ENCODE data around the gene LEMD2. TPM values are rescaled to one million over a fixed set of nuclear protein-coding genes. Genes with fewer than 3 reads are reported as not detected.

LEMD2 gene
- total RNA-seq, 1 donor from 2014 or later: 23.2 TPM

DNA sequence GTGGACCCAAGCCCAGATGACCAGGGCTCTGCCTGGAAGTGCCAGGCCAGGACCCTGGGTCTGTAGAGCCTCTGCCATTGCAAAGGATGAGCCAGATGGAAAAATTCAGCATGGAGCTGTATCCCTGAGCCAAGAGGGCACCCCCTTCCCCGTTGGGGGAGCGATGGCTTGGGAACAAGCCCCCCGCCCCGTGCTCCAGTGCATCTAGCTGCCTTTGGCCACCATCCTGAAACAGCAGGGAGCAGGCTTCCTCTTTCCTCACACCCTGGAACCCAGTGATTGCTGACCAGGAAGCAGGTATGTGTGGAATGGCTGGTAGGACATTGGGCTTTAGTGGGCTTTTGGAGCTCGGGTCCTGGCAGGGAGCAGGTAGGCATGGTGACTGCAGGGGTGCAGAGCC is 12.7 kb upstream of the LEMD2 start:
- ATAC-seq (no peak), DNase-seq (ENCODE audit: missing footprints) (no peak)
- intact Hi-C loops (cut with DNase I): no loop called here

DNA sequence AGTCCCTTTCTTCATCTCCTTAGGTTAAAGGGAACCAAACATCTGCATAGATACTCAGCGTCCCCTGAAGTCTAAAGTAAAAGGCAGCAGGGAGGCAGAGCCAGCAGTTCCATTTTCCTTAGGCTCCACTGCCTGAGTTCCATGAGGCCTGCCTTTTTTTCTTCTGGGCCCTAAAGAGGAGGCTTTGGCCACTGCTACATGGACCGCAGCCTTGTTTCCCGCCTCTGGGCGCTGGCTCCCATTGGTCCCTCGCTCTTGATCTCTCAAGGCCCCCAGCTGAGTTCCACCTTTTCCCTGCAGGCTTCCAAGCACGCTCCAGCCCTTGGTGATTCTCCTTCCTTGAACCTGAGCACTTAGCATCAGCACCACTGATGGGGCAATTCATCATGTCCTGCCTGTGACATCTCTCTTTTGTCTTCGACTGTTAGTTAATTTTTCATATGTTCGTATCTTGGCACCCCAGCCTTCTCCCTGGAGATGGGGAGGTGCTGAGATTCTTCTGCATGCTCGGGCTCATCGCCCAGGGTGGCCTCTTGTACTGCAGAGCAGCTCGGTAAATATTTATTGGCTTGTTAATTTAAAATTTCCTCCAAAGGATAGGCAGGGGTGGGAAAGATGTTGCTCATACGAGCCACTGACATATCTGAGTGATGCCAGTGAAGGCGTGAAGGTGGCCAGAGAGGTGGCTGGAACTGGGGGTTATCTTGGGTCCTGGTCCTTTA is 11.5 kb upstream of the LEMD2 start:
- ATAC-seq (no peak), DNase-seq (ENCODE audit: missing footprints) (no peak)
- intact Hi-C loops (cut with DNase I): no loop called here

DNA sequence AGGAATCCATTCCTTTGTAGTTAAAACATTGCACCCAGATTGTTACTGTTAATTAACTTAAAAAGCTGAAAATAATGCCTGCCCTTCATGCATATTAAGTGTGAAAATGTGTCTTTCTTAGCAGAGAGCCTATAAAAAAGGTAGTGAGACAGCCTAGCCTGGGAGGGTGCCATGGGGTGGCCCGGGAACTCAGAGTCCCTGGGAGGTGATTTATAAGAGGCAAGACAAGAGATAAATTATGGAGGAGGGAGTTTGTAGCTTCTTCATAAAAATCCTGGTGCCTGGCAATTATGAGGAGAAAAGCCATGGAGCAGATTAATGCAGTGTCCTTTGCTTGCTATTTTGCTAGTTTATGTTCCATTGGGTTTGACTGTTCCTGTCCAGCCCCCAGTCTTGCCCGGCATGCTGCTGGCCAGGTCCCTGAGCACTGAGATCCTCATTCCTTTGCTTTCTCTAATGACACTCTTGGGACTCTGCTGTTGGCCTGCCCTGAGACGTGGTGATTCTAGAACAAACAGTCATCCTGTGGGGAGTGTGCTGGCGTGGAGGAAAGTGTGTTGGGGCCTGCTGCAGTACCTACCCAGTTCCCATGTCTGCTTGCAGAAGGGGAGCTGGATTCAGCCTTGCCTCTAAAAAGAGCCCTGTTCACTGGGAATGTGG is 10.7 kb upstream of the LEMD2 start:
- intact Hi-C loops (cut with DNase I): no loop called here
- DNase-seq (ENCODE audit: missing footprints) (no peak), ATAC-seq (no peak)

DNA sequence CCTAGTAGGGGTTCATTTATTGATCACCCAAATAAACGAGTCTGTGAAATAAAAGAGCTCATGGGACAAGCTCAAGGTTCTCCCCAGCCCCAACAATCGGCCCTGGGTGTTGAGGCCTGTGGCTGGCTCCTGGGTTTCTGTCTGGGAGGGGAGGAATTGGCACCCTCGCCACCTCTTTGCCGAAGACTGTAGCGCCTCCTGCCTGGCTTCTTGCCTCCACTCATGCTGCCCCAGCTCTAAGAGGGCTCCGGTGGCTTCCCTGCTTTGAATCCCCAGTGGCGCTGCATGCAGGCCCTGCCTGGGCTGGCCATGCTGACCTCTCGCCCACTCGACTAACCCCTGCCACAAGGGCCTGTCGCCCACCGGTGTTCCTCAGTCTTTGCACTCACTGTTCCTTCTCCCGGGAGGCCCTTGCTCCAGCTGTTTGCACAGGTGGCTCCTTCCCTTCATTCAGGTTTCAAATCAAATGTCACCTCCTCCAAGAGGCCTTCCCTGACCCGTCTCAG is 9.5 kb upstream of the LEMD2 start:
- no peak for DNase-seq (ENCODE audit: missing footprints)
- intact Hi-C loops (cut with DNase I): no loop called here
- ATAC-seq: no peak

DNA sequence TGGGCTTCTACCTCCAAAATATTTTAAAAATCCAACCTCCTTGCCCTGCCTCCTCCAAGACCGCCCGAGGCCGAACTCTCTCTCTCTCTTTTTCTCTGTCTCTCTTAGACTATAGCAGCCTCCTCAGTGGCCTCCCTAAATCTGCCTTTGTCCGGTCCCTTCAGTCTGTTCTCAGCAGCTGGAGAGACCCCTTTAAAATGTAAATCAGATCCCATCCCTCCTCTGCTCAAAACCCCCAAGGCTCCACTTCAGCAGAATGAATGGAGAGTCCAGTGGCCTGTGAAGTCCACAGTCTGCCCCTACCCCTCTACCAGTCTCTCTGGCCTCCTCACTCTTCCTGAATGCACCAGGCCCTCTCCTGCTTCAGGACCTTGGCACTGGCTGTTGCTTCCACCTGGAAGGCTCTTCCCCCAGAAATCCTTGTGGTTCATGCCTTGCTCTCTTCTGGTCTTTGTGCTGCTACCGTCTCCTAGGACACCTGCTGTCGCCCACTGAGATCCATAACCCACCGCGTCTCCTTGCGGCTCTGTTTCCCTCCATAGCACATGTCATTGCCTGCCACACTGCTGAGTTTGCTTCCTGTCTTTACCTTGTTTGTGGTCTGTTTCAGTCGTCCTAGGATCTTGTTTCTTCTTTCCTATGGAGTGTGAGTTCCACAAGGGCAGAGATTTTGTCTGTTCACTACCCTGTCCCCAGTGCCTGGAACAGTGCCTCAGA is 8.9 kb upstream of the LEMD2 start:
- intact Hi-C loops (cut with DNase I): no loop called here
- no peak for ATAC-seq
- no peak for DNase-seq (ENCODE audit: missing footprints)

DNA sequence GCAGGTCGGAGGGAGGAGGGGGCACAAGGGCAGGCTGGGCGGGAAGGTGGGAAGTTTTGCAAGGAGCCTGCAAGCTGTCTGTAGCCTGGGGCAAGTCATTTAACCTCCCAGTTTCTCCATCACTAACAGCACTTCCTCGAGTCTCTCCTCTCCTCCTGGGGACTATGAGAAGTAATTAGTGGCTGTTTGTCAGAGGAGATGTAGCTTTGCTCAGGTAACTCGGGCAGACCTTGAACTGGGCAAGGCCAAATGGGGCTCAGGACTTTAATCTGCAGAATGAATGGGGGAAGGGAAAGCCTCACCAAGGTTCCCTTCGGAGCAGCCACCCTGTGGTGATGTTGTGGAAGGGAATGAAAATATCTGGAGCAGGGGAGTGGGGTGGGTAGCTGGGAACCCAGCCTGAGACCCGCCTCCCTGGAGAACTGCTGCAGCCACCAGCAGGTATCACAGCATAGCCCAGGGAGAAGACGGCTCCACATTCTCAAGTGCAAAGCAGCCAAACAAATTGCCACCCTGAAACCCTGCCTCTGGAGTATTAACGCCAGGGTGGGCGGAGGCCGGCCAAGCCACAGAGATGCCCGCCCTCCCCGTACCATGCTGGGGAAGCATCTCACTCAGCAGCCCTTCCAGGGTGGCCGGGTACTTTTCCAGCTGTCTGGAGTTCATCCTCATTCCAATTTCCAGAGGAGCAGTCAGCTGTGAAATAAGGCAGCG is 6.1 kb upstream of the LEMD2 start:
- no peak for ATAC-seq

DNA sequence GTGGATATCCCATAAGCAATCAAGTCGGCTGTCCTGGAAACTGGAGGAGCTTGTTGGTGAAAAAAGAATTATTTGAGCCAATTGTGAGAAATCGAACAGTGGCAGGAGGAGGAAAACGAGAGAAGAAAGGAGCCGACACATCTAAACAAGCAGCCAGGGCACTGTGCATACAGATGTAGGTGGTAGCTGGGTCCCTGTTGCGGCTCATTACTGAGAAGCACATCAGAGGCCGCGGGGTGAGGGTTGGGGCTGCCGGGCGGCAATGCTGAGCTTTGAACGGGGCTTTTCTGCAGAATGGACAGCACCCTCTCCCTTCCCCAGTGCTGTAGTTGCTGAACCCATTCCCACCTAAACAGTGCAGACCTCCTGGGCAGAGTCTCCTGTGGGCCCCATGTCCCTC is 4.1 kb upstream of the LEMD2 start:
- DNase-seq (ENCODE audit: missing footprints): no peak
- no peak for ATAC-seq
- intact Hi-C loops (cut with DNase I): no loop called here

More for the DNA sequence above, 6.1 kb upstream of the LEMD2 start:
- DNase-seq (ENCODE audit: missing footprints): no peak
- intact Hi-C loops (cut with DNase I): no loop called here

DNA sequence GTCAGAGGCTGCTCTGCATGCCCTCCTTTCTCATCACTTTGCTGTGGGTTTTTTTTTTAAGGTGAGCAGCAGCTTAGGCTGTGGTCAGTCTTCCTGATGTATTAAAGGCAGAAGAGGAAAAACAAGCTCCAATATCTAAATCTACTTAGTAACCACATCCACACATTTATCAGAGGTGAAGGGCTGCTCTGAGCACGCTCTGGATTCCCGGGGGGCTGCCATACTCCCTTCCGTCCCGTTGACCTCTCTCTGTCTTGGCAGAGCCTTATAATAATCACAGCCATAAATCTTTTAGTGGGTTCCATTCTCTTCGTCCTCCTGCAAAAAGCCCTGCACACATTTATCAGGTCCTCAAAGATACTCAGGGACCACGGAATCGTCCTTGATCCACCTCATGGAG is 2.7 kb upstream of the LEMD2 start:
- intact Hi-C loops (cut with DNase I): no loop called here
- DNase-seq (ENCODE audit: missing footprints) (no peak), ATAC-seq (no peak)

DNA sequence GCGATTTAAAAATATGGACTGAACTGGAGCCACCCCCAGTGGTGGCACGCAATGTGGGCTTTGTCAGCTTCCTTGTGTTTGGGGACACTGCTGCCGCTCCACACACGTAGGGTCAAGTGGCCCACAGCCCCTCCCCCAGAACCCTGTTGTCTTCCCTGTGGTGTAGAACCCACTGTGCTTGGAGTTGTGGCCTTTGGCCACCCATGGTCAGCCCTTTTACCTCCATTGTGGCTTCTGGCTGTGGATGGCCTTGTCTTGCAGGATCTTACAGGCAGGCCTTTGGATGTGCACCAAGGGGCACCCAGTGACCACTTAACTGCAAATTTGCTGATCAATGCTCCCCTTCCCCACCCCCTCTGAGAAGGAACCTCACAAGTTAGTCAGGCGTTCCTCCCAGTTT is 2.0 kb upstream of the LEMD2 start:
- ATAC-seq: no peak
- DNase-seq (ENCODE audit: missing footprints): no peak
- intact Hi-C loops (cut with DNase I): no loop called here

DNA sequence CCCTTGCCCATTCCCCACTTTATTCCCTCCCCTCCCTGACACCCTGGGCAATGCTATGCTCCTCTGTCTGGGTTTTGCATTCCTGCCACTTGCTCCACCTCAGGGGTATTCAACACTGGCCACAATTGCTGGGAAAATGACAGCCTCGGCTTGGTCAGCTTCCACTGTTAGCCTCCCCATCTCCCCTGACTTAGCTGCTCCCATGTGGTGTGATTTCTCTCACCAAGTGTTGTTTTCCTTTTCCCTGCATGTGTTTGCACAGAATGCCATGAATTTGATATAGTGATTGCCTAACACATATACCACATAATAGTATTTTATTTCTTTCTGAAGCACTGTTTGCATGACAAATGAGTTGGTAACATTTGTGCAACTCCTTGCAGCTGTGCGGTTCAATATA is 1.4 kb upstream of the LEMD2 start:
- no peak for ATAC-seq
- DNase-seq (ENCODE audit: missing footprints): no peak
- intact Hi-C loops (cut with DNase I): no loop called here

DNA sequence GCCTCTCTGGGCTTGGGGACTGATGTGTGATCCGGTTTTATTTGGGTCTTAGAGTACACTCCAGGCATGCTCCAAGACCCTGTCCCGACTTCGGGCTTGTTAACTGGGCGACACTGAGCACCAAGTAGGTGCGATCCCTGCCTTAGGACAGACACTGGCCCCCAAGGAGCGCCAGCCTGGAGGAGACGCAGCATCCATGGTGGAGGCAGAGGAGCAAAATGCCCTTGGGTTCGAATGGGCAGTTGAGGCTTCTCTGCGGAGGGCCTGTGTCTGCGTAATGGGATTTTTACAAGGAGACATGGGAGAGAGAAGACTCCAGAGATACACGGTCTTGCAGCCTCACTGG is 593 bp upstream of the LEMD2 start:
- no peak for ATAC-seq
- no peak for DNase-seq (ENCODE audit: missing footprints)
- intact Hi-C loops (cut with DNase I): loop anchor here (2.0 kb wide), 1 partner anchor 97 kb away; no protein-coding TSS in a partner anchor

DNA sequence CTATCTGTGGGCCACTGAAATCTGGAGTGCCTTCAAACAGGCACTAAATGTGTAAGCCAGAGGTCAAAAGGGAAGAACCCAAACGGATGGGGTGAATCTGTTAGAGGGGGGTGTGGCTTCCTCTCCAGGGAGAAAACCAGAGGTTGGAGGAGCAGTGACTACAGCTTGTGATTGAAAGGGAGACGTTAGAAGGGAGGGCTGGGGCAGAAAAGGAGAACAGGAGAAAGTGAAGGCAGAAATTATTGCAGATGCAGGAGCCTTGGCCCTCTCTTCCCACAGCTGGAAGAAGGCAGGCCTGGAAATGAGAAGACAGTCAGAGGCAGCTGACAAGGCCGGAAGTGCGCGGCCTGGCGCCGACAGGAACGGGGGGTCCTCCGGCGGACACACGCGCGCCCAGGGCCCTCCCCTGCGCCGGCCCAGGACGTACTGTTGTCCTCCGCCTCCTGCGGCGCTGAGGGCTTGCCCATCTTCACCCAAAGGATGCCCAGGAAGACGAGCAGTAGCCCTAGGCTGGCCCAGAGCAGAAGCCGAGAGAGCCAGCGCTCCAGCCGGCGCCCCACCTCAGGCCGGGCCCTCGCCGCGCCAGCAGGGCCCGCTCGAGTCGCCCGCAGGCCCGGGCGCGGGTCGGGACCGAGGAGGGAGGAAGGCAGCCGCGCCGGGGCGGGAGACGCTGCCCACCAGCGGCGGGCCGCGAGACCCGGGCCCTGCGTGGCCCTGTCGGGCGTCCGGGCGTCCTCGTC is 806 bp downstream of the LEMD2 start:
- peak; percentile 64 for ATAC-seq
- peak; percentile 88 for DNase-seq (ENCODE audit: missing footprints)
- intact Hi-C loops (cut with DNase I): loop anchor here (2.0 kb wide), 1 partner anchor 99 kb away; no protein-coding TSS in a partner anchor

DNA sequence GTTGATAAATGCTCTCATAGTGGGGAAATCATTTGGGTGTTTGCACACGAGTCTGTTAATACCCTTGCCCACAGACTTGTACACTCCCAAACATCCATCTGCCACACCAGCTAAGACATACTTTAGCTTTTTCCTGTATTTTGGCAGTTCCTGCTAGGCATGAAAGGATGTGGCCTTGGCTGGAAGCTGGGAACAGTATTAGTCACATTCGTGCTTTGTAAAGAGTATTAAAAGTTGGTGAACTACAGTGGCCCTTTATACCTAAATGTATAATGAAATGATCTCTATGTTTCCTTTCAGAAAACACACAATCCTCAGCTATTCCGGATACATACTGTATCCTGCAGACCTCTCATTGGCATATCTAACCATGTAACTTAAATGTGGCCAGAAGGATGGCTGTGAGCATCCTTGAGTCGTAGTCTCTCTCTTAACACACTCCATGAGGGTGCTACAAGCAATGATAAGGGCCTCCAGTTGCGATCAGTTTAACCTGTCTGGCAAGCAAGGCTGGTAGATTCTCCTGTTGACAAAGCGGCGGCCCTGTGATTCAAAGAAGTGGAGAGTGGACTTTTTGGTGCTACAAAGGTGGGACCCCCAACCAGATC is 1.5 kb downstream of the LEMD2 start:
- intact Hi-C loops (cut with DNase I): no loop called here
- no peak for DNase-seq (ENCODE audit: missing footprints)
- ATAC-seq: no peak

DNA sequence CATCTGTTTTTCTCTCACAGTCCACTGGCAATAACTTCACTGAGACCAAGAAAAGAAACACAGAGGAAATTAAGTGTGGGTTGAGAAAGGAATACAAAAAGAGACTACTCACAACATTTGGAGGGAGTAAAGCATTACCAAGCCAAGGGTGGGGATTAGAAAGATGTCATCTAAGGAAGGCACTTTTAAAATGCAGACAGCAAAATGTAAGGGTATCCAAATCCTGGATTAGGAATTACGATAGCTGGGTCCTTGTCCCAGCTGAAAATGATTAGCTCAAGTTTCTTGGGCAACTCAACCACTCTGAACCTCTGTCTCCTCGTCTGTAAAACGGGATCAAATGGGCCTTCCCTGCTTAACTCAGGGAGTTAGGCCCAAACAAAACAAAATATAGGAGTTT is 2.2 kb downstream of the LEMD2 start:
- intact Hi-C loops (cut with DNase I): no loop called here
- DNase-seq (ENCODE audit: missing footprints) (no peak), ATAC-seq (no peak)

DNA sequence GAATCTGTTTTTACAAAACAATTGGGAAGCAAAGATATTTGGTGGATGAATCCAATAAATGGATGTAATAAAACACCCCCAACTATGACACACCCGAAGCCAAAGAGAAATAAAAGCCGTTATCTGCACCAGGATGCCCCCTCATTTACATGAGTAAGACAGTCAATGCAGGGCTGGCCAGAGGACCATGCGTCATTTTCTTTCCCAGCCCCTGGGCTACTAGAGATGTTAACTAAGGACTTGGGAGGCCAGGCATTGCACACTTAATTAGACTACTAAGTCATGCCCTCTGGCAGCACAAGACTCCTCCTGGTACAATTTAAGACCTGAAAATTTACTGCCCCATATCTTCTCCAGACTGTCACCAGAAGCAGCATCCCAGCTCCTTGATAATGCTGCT is 3.2 kb downstream of the LEMD2 start:
- no peak for DNase-seq (ENCODE audit: missing footprints)
- intact Hi-C loops (cut with DNase I): no loop called here
- no peak for ATAC-seq

DNA sequence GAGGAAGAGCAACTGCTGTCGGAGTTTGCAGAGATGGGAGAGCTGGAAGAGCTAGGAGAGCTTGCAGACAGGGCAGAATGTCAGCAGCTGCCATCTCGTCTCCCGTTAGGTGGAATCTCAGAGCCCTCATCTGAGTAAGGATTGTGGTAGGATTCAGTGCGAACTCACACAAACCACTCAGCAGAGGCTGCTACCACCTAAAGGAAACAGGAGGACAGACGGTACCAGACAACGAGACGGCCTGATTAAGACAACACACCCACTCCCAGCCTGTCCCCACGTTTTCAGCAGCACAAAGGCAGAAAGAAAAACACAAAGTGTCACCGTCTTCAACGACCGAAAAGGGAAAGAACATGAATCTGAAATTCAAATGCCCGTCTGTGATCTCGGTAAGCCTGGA is 4.1 kb downstream of the LEMD2 start:
- no peak for ATAC-seq
- DNase-seq (ENCODE audit: missing footprints): no peak
- intact Hi-C loops (cut with DNase I): no loop called here

DNA sequence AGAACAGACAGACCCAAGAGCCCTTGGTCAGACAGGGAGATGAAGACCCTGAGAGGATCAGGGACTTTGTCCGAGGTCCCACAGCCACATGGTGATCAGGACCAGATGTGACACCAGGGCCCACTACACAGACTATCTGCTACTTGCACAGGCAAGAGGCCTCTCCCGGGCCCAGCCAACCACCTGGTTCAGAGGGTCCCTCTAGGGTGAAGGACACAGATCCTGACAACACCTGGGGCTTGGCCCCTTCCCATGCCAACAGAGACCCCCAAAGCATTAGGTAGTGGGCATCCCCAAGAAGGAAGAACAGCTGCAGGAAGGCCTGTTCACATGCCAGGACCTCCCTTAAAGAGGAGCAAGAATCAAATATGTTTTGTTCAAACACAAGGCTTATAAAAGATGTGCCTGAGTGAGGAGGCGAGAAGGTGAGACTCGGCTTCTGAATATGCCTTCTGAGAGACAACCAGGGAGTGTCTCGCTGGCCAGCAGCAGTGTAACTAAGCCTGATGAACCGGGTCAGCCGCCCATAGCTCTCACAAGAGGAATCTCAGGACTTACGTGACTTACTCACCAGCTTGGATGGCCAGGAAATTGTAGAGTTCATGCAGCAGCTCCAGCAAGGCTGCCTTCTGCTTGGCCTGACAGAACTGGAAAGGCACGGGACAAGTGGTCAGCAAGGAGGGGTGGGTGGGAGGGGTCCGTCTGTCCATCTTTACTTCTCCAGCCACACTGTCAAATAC is 5.0 kb downstream of the LEMD2 start:
- intact Hi-C loops (cut with DNase I): no loop called here
- DNase-seq (ENCODE audit: missing footprints) (no peak), ATAC-seq (no peak)

DNA sequence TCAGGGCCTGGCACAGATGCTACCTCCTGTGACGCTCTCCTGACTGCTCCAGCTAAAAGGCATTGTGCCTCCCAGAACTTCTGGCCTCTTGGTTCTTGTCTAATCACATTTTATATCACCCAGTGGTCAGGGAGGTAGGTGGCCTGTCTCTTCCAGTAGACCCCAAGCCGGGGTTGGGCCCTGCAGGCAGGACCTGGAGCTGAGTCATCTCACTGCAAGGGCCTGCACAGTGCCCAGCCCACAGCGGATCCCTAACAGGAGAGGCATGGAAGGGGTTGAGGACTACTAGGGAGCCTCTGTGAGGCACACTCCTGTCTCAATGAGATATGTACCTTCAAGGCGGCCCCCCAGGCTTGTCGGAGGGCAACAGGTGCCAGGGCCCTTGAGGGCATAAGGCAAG is 6.4 kb downstream of the LEMD2 start:
- DNase-seq (ENCODE audit: missing footprints) (no peak), ATAC-seq (no peak)
- intact Hi-C loops (cut with DNase I): no loop called here

Data from Right ventricle myocardium inferior (tissue), 1 donor.